Measurements from ENCODE around the gene CCDC192. TPM values are rescaled to one million over a fixed set of nuclear protein-coding genes. Genes with fewer than 3 reads are reported as not detected.

The CCDC192 gene
- total and polyA plus RNA-seq, 10 of the 15 experiments (the other 5 are each of a cell fraction or from before 2014, with no cell fraction given), result 0.20 to 0.79 (median 0.32) TPM; not detected in 4

DNA sequence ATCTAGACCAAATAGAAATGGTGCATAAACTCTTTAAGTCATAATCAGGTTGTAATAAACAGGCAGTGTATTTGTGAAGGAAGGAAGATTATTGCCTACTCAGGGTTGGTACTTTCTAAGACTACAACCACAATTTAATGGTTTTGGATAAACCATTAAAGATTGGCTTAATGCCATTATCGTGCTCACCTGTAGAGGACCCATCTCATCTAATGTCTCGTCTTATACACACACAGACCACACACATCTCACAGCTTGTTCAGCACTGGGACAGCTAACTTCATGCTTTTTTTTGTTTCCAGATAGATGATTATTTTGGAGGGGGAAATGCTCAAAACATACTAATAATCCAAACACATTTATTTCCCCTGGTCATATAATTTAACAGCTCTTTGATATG, 204.7 kb downstream of the CCDC192 start:
- intact Hi-C loops (cut with micrococcal nuclease; ENCODE audit: unreplicated experiment) (loop anchor here (2.0 to 5.0 kb wide), 2 partner anchors 175 to 346 kb away; partner anchors contain the start of gene SLC12A2), in situ Hi-C loops (cut with MboI) (no loop called here)
- Histone ChIP-seq H3K9me3 (replicated peaks; ENCODE audit: control insufficient read depth, insufficient read depth, low read length) (no peaks in the 10 kb centered on the region; the same call in 2 of the 3 replicates), H3K9ac (ENCODE audit: control insufficient read depth, insufficient read depth, low read length) (no peak overlapping the region), H3K36me3 (ENCODE audit: control insufficient read depth in 2 of 2, insufficient read depth in 2 of 2, low read length in 1 of 2) (no peaks in the 10 kb centered on the region), H3K4me3 (no peak overlapping the region), H4K20me1 (ENCODE audit: control insufficient read depth, insufficient read depth) (no peaks in the 10 kb centered on the region), H3K4me1 (ENCODE audit: control insufficient read depth, insufficient read depth, low read length) (no peaks in the 10 kb centered on the region), H3K27me3 (replicated peaks in 1 of 2; ENCODE audit: control insufficient read depth in 2 of 2, insufficient read depth in 2 of 2, low read length in 1 of 2) (no peaks in the 10 kb centered on the region), H3K27ac (ENCODE audit: control insufficient read depth, insufficient read depth) (no peak overlapping the region), H2AFZ (ENCODE audit: control insufficient read depth, low read depth, low read length) (no peak overlapping the region), H3K4me2 (ENCODE audit: control insufficient read depth, insufficient read depth) (no peak overlapping the region), H3K79me2 (ENCODE audit: control insufficient read depth, insufficient read depth, low read length) (no peaks in the 10 kb centered on the region)
- BruUV-seq (replicated peaks), result no TSS peak
- TF ChIP-seq BCL11A (IDR thresholded peaks at IDR 0.05; ENCODE audit: low read depth, low read length) (no peak), GATAD2B (conservative IDR thresholded peaks at IDR 0.05; ENCODE audit: low read depth) (no peak), POLR2AphosphoS2 (IDR thresholded peaks at IDR 0.05; ENCODE audit: low read depth, low read length) (no peak), SMAD5 (IDR thresholded peaks at IDR 0.05; ENCODE audit: low read depth) (no peak), SREBF1 (IDR thresholded peaks at IDR 0.05; ENCODE audit: low read length) (no peak), RAD21 (IDR thresholded peaks at IDR 0.05; ENCODE audit: insufficient read depth, low read depth, low read length) (no peak), IRF5 (IDR thresholded peaks at IDR 0.05; ENCODE audit: borderline replicate concordance) (no peak), SMARCA5 (IDR thresholded peaks at IDR 0.05) (no peak), TBL1XR1 (IDR thresholded peaks at IDR 0.05; ENCODE audit: low read depth, low read length) (no peak), ZNF274 (IDR thresholded peaks at IDR 0.05; ENCODE audit: insufficient read depth, insufficient read length) (no peak), EED (IDR thresholded peaks at IDR 0.05; ENCODE audit: low read depth) (no peak), STAT1 (conservative IDR thresholded peaks at IDR 0.05) (no peak), SREBF2 (IDR thresholded peaks at IDR 0.05; ENCODE audit: low read length) (no peak), RB1 (IDR thresholded peaks at IDR 0.05; ENCODE audit: borderline replicate concordance) (no peak), KAT2A (conservative IDR thresholded peaks at IDR 0.05; ENCODE audit: control insufficient read depth, low read depth, low read length) (no peak), CBX5 (IDR thresholded peaks at IDR 0.05; ENCODE audit: low read depth) (no peak), TCF12 (IDR thresholded peaks at IDR 0.05; ENCODE audit: low read depth, low read length) (no peak), ZNF24 (IDR thresholded peaks at IDR 0.05) (no peak)
- TF ChIP-seq, protein P1, sequence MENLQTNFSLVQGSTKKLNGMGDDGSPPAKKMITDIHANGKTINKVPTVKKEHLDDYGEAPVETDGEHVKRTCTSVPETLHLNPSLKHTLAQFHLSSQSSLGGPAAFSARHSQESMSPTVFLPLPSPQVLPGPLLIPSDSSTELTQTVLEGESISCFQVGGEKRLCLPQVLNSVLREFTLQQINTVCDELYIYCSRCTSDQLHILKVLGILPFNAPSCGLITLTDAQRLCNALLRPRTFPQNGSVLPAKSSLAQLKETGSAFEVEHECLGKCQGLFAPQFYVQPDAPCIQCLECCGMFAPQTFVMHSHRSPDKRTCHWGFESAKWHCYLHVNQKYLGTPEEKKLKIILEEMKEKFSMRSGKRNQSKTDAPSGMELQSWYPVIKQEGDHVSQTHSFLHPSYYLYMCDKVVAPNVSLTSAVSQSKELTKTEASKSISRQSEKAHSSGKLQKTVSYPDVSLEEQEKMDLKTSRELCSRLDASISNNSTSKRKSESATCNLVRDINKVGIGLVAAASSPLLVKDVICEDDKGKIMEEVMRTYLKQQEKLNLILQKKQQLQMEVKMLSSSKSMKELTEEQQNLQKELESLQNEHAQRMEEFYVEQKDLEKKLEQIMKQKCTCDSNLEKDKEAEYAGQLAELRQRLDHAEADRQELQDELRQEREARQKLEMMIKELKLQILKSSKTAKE (IDR thresholded peaks at IDR 0.05; ENCODE audit: low read depth, poor library complexity, severe bottlenecking), result no peak
- ChIA-PET CTCF (interaction anchor here (1.0 to 6.7 kb wide), 18 partner anchors 10 to 371 kb away, joined by 3 to 36 read pairs (median 6); no protein-coding TSS in a partner anchor), RAD21 (ENCODE audit: unreplicated experiment) (interaction anchor here (1.1 to 4.3 kb wide), 5 partner anchors 9 to 337 kb away, joined by 3 to 25 read pairs (median 3); no protein-coding TSS in a partner anchor), POLR2A (no interaction called here), SMC1A (ENCODE audit: uncharacterized antibody, unreplicated experiment) (interaction anchor here (1.2 to 5.7 kb wide), 17 partner anchors 9 to 519 kb away, joined by 3 to 30 read pairs (median 6); no protein-coding TSS in a partner anchor)
- 83% methylated on average over 2 of the region's 2 CpGs for WGBS (ENCODE audit: insufficient coverage, insufficient replicate concordance, low lambda C conversion rate, missing lambda C conversion rate)
- FAIRE-seq (no peak), DNase-seq (ENCODE audit: low read depth, low spot score) (no peak), ATAC-seq (peak; percentile 20; the same call in 2 of the 3 replicates)

Data from GM12878 (cell line).